ENCODE results near the gene AOPEP.
A peak's percentile ranks its signal among the peaks of the same experiment; 100 is the strongest.

AOPEP gene

DNA sequence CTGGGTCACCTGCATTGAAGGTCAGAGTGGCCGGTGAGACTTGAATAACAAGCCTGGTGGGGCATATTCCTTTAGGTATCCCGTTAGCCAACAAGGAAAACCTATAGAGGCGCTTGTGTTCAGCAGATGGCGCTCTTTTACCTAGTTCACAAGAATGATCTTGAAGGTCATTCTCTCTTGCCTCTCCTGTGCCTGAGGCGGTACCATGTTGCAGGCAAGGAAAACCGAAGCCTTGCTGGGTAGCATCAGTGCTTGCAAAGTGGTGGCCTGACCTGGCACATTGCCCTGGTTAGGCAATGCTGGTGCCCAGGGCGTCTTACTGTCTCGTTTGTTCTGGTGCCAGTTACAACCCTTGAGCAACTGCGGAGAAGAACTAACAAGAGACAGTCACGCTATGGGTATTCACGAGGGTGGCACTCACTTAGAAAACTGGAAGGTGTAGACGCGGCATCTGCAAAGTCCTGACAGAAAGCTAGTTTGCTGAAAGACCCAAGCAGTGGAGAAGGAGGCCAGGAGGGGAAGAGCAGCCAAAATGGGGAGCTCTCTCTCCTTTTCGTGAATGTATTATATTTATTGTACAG, 56.7 kb downstream of the AOPEP start:
- TF ChIP-seq EZH2phosphoT487 (IDR thresholded peaks at IDR 0.05; ENCODE audit: borderline replicate concordance) = no peak
- TF ChIP-seq, protein P1, sequence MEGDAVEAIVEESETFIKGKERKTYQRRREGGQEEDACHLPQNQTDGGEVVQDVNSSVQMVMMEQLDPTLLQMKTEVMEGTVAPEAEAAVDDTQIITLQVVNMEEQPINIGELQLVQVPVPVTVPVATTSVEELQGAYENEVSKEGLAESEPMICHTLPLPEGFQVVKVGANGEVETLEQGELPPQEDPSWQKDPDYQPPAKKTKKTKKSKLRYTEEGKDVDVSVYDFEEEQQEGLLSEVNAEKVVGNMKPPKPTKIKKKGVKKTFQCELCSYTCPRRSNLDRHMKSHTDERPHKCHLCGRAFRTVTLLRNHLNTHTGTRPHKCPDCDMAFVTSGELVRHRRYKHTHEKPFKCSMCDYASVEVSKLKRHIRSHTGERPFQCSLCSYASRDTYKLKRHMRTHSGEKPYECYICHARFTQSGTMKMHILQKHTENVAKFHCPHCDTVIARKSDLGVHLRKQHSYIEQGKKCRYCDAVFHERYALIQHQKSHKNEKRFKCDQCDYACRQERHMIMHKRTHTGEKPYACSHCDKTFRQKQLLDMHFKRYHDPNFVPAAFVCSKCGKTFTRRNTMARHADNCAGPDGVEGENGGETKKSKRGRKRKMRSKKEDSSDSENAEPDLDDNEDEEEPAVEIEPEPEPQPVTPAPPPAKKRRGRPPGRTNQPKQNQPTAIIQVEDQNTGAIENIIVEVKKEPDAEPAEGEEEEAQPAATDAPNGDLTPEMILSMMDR (conservative IDR thresholded peaks at IDR 0.05; ENCODE audit: low read length) = peak; percentile 90
- no peaks in the 10 kb centered on the region for H4K20me1 ChIP-seq (ENCODE audit: insufficient read depth, low read length, poor library complexity, severe bottlenecking)
- no peaks in the 10 kb centered on the region for H3K27me3 ChIP-seq (ENCODE audit: insufficient read depth, low read length, poor library complexity, severe bottlenecking)
- no peak overlapping the region for H3K4me2 ChIP-seq (ENCODE audit: low read depth, low read length, poor library complexity, severe bottlenecking)
- no peak overlapping the region for H3K4me3 ChIP-seq (ENCODE audit: low read length, poor library complexity, severe bottlenecking)
- no peak overlapping the region for H3K9ac ChIP-seq (ENCODE audit: low read depth, low read length, poor library complexity, severe bottlenecking)
- peaks cover 33% of the 10 kb centered on the region for H3K4me1 ChIP-seq (ENCODE audit: insufficient read depth, low read length, poor library complexity, severe bottlenecking)
- H3K9me2 ChIP-seq (replicated peaks; ENCODE audit: low read depth, low read length) = no peaks in the 10 kb centered on the region
- no peaks in the 10 kb centered on the region for H3K36me3 ChIP-seq (ENCODE audit: insufficient read depth, low read length)
- H3K9me3 ChIP-seq (ENCODE audit: insufficient read depth, low read depth, low read length) = no peaks in the 10 kb centered on the region
- no peaks in the 10 kb centered on the region for H3K79me2 ChIP-seq (ENCODE audit: insufficient read depth, low read length)
- H2AFZ ChIP-seq (ENCODE audit: low read length) = no peak overlapping the region
- H3F3A ChIP-seq (ENCODE audit: low read depth) = no peaks in the 10 kb centered on the region

DNA sequence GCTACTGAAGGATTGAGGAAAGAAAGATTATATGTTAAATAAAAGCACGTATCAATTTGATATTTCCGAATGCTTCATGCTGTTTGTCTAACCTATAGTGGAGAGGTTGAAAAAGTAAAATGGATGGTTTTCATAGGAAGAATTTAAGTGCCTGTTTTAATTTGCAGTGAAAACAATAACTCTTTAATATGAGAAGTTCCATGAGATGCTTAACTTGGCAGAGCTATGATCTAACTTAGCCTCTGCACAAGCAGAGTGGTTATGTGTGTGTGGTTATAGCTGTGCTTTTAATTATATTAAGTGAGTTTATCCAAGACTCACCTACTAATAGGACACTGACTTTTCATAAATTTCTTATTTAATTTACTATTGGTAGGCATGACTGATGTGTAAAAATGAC, 57.4 kb downstream of the AOPEP start:
- H2AFZ ChIP-seq (ENCODE audit: low read length) = no peak overlapping the region
- no peaks in the 10 kb centered on the region for H3K9me2 ChIP-seq (replicated peaks; ENCODE audit: low read depth, low read length)
- no peaks in the 10 kb centered on the region for H3F3A ChIP-seq (ENCODE audit: low read depth)
- no peaks in the 10 kb centered on the region for H4K20me1 ChIP-seq (ENCODE audit: insufficient read depth, low read length, poor library complexity, severe bottlenecking)
- H3K79me2 ChIP-seq (ENCODE audit: insufficient read depth, low read length) = no peaks in the 10 kb centered on the region
- no peak overlapping the region for H3K9ac ChIP-seq (ENCODE audit: low read depth, low read length, poor library complexity, severe bottlenecking)
- H3K9me3 ChIP-seq (ENCODE audit: insufficient read depth, low read depth, low read length) = no peaks in the 10 kb centered on the region
- peaks cover 40% of the 10 kb centered on the region for H3K4me1 ChIP-seq (ENCODE audit: insufficient read depth, low read length, poor library complexity, severe bottlenecking)
- no peak for TF ChIP-seq EZH2phosphoT487 (IDR thresholded peaks at IDR 0.05; ENCODE audit: borderline replicate concordance)
- TF ChIP-seq, protein P1 (conservative IDR thresholded peaks at IDR 0.05; ENCODE audit: low read length) = no peak
- no peak overlapping the region for H3K4me3 ChIP-seq (ENCODE audit: low read length, poor library complexity, severe bottlenecking)
- no peaks in the 10 kb centered on the region for H3K27me3 ChIP-seq (ENCODE audit: insufficient read depth, low read length, poor library complexity, severe bottlenecking)
- H3K36me3 ChIP-seq (ENCODE audit: insufficient read depth, low read length) = no peaks in the 10 kb centered on the region
- no peak overlapping the region for H3K4me2 ChIP-seq (ENCODE audit: low read depth, low read length, poor library complexity, severe bottlenecking)

DNA sequence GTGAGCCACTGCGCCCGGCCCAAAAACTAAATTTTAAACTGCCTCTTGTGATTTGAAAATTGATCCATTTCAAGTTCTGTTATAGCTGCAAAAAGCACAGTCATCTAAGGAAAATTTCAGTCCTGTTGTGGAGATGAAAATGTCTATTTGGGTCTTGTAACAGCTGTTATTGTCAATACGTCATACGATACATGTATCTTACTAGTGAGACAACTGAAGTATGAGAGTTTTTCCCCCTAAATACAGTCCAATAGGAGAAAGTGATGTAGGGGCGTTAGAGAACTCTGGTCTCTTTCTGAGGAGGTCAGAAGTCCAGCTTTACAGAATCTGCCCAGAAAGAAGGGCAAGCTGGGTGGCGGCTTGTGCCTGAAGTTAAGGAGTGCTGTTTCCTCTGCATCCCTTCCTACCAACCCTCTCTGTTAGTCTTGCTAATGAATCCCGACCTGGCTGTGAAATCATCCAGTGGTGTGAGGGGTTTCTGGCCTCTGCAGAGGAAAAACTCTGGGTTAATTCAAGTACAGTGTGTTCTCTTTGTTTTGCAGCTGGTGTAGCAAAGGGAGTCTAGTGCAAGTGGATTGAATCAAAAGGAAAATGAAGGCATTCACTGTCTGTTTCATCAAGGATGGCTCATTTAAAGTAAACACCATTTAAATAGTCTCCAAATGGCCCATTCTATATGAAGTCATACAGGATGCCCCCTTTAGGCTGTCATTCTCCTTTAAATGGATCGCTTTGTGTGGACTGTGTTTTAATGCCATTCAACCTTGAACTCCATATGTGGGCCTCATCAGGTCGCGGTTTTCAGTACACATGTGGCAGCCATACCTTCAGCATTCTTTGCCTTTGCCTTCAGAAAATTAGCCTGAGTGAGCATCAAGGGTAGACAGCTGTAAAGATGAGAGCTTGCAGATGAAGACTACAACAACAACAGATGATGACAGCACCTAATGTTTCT, 59.0 kb downstream of the AOPEP start:
- H3K9me2 ChIP-seq (replicated peaks; ENCODE audit: low read depth, low read length) = no peaks in the 10 kb centered on the region
- no peak overlapping the region for H2AFZ ChIP-seq (ENCODE audit: low read length)
- H3K4me2 ChIP-seq (ENCODE audit: low read depth, low read length, poor library complexity, severe bottlenecking) = no peak overlapping the region
- no peaks in the 10 kb centered on the region for H3K27me3 ChIP-seq (ENCODE audit: insufficient read depth, low read length, poor library complexity, severe bottlenecking)
- peak overlapping the region; percentile 33 for H3K9ac ChIP-seq (ENCODE audit: low read depth, low read length, poor library complexity, severe bottlenecking)
- no peaks in the 10 kb centered on the region for H3K36me3 ChIP-seq (ENCODE audit: insufficient read depth, low read length)
- peaks cover 44% of the 10 kb centered on the region for H3K4me1 ChIP-seq (ENCODE audit: insufficient read depth, low read length, poor library complexity, severe bottlenecking)
- no peak overlapping the region for H3K4me3 ChIP-seq (ENCODE audit: low read length, poor library complexity, severe bottlenecking)
- H3K9me3 ChIP-seq (ENCODE audit: insufficient read depth, low read depth, low read length) = no peaks in the 10 kb centered on the region
- H3K79me2 ChIP-seq (ENCODE audit: insufficient read depth, low read length) = no peaks in the 10 kb centered on the region
- no peaks in the 10 kb centered on the region for H4K20me1 ChIP-seq (ENCODE audit: insufficient read depth, low read length, poor library complexity, severe bottlenecking)
- H3F3A ChIP-seq (ENCODE audit: low read depth) = no peaks in the 10 kb centered on the region
- TF ChIP-seq, protein P1 (conservative IDR thresholded peaks at IDR 0.05; ENCODE audit: low read length) = no peak
- no peak for TF ChIP-seq EZH2phosphoT487 (IDR thresholded peaks at IDR 0.05; ENCODE audit: borderline replicate concordance)
